PC-3 (cell line): ENCODE results near the gene ARL8A.

Experiments
- EZH2 ChIP-seq: fragments of 300-600 bp; sonication (generic); IDR thresholded peaks from one replicate; pipeline ENCODE4 v1.6.1; 2017; ENCODE audit warnings: antibody characterized with exemption, mild to moderate bottlenecking, low read length; ENCODE audit not compliant: unreplicated experiment
- EZH2phosphoT487 ChIP-seq: fragments of 300-600 bp; sonication (generic); IDR thresholded peaks from 2 replicates; pipeline ENCODE4 v1.6.1; 2018; ENCODE audit warnings: mild to moderate bottlenecking, antibody characterized with exemption, low read length, borderline replicate concordance
- TF ChIP-seq, protein P1 (sequence below): fragments of 300-600 bp; sonication (generic); conservative IDR thresholded peaks from 2 replicates; pipeline ENCODE4 v1.5.1; 2017; ENCODE audit warnings: antibody characterized with exemption, low read depth, mild to moderate bottlenecking, low read length

DNA sequence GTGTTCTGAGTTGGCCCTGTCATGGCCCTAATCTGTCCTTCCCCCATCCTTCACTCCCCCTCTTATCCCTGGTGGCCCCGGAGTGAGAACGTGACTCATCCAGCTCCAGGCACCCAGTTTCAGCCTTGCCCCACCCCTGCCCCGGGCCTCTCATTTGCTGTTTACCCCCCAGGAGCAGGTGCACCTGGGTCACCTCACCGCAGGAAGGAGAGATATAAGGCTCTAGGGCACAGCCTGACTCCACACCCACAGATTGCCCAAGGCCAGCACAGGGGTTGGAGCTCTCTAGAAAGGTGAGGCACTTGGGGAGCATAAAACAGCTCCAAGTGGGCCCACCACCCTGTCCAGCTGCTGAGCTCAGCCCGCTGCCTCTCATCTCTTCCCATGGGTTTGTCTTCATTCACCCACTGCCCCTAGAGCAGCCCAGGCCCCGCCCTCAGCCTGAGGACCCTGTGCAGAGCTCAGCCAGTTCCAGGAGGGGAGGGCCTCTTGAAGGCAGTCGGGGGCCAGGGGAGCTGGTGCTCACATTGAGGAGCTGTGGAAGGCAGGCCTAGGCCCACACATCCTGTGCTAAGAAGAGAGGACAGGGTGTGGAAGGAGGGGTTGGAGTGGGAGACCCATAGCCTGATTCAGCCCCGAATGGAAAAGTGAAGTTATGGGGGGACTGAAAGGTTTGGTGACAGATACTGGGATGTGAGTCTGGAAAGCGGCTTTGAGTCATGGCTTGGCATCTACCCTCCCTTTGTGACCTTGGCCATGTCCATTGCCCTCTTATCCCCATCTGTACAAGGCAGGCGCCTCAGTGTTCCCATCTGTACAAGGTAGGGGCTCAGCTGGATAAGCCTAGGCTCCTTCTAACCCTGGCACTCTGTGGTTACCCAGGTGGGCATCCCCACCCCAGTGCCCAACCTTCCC is 37.9 kb downstream of the ARL8A start:
- TF ChIP-seq, protein P1, sequence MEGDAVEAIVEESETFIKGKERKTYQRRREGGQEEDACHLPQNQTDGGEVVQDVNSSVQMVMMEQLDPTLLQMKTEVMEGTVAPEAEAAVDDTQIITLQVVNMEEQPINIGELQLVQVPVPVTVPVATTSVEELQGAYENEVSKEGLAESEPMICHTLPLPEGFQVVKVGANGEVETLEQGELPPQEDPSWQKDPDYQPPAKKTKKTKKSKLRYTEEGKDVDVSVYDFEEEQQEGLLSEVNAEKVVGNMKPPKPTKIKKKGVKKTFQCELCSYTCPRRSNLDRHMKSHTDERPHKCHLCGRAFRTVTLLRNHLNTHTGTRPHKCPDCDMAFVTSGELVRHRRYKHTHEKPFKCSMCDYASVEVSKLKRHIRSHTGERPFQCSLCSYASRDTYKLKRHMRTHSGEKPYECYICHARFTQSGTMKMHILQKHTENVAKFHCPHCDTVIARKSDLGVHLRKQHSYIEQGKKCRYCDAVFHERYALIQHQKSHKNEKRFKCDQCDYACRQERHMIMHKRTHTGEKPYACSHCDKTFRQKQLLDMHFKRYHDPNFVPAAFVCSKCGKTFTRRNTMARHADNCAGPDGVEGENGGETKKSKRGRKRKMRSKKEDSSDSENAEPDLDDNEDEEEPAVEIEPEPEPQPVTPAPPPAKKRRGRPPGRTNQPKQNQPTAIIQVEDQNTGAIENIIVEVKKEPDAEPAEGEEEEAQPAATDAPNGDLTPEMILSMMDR: no peak
- no peak for TF ChIP-seq EZH2phosphoT487
- TF ChIP-seq EZH2: no peak
